Fibroblast of skin of left biceps (primary cell): ENCODE data around the gene TNFRSF13B.
"Not testable (repeated sequence)": the region's sequence is repeated elsewhere in the genome, so short reads cannot be mapped to it uniquely, and the experiment has no call there.

Source experiments
- DNase-seq, 2 experiments: peaks; one replicate each; pipeline ENCODE4 v3.0.0-alpha.2; 2013; ENCODE audit warnings: low read depth in 2 of 2

TNFRSF13B gene

GRCh38 chr17:16961022-16961421 lies 10.9 kb downstream of the TNFRSF13B start:
- not testable (repeated sequence) for DNase-seq

- not testable (repeated sequence) for DNase-seq
Measured at GRCh38 chr17:16955011-16955410, 16.9 kb downstream of the TNFRSF13B start.

- DNase-seq, result no peak
Measured at GRCh38 chr17:16954521-16954920, 17.4 kb downstream of the TNFRSF13B start.

DNA sequence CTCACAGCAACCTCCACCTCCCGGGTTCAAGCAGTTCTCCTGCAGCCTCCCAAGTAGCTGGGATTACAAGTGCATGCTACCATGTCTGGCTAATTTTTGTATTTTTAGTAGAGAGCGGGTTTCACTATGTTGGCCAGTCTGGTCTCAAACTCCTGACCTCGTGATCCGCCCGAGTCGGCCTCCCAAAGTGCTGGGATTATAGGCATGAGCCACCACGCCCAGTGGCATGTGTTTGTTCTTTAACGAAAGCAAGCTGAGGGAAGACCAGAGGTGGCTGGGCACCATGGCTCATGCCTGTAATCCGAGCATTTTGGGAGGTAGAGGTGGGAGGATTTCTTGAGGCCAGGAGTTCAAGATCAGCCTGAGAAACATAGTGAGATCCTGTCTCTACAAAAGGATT lies 18.1 kb downstream of the TNFRSF13B start:
- no peak for DNase-seq

GRCh38 chr17:16953347-16953746 lies 18.6 kb downstream of the TNFRSF13B start:
- DNase-seq, result no peak

GRCh38 chr17:16952401-16952800 lies 19.5 kb downstream of the TNFRSF13B start:
- no peak for DNase-seq

- DNase-seq, result no peak
Measured at GRCh38 chr17:16950488-16950887, 21.4 kb downstream of the TNFRSF13B start.

DNA sequence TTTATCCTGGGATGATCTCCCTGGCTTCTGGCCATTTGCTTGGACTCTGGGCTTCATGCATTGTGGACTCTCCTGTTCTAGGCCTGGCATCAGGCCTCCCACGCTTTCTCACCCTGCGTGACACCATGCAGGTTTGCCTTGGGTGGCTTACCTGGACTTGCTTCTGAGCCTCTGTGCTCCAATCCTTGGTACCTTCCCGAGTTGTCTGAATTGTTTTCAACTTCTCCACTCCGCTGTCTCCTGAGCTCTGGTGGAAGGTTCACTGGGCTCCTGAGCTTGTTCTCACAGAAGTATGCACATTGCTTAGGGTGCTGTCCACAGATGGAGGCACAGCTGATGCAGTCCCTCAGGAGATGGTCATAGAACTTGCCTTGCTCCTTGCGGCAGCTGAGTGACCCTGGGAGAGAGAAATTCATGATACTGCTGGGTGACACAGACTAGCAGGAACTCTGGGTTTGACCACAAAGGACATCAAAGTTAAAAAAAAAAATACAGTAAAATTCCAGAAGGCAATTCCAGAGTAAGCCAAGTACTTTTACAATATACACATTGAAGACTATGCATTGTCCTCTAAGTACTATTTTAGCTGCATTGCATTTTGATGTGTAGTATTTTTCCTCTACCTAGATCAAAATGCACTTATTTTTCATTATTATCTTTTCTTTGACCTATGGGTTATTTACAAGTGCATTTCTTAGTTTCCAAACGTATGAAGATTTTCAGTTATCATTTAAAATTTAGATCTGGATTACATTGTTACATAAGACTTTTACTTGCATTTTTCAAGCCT lies 23.1 kb downstream of the TNFRSF13B start:
- no peak for DNase-seq

DNA sequence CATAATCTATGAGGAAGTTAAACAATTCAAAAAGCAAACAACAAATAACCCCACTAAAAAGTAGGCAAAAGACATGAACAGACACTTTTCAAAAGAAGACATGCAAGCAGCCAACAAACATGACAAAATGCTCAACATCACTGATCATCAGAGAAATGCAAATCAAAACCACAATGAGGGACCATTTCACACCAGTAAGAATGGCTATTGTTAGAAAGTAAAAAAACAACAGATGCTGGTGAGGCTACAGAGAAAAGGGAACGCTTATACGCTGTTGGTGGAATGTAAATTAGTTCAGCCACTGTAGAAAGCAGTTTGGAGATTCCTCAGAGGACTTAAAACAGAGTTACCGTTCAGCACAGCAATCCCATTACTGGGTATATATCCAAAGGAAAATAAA lies 24.4 kb downstream of the TNFRSF13B start:
- DNase-seq, result no peak

GRCh38 chr17:16945663-16946218 lies 26.2 kb downstream of the TNFRSF13B start:
- no peak for DNase-seq

- no peak for DNase-seq
Measured at GRCh38 chr17:16945136-16945482, 26.8 kb downstream of the TNFRSF13B start.

DNA sequence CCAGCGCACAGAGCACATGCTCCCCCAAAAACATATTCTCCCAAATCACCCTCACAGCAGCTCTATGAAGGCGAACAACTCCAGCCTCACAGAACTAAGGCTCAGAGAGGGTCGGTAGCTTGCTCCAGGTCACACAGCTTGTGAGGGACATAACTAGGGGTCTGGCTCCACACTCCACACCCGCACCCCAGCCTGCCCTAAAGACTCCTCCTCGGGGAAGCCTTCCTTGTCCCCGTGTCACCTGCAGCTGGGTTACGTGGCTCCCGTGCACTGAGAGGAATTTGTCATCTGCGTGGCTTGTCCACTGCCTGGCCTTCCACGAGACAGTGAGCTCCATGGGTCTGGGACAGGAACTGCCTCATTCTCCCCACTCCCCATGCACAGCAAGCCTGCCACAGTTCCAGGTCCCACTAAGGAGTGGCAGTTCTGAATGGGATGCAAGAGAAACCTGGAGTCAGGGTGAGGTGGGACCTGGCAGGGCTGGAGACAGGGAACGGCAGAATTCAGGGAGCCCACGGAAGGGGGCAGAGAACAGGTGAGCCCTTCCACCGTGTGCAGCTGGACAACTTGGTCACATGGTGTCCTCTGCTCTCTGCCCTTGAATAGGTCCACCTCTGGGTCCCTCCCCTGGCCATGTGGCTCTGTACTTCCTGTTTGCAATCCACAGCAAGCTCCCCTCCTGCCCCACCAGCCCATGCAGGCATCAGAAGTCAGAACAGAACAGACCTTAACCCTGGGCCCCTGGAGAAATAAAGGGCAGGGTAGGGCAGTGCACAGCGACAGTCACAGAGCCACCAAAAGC lies 27.4 kb downstream of the TNFRSF13B start:
- no peak for DNase-seq

DNA sequence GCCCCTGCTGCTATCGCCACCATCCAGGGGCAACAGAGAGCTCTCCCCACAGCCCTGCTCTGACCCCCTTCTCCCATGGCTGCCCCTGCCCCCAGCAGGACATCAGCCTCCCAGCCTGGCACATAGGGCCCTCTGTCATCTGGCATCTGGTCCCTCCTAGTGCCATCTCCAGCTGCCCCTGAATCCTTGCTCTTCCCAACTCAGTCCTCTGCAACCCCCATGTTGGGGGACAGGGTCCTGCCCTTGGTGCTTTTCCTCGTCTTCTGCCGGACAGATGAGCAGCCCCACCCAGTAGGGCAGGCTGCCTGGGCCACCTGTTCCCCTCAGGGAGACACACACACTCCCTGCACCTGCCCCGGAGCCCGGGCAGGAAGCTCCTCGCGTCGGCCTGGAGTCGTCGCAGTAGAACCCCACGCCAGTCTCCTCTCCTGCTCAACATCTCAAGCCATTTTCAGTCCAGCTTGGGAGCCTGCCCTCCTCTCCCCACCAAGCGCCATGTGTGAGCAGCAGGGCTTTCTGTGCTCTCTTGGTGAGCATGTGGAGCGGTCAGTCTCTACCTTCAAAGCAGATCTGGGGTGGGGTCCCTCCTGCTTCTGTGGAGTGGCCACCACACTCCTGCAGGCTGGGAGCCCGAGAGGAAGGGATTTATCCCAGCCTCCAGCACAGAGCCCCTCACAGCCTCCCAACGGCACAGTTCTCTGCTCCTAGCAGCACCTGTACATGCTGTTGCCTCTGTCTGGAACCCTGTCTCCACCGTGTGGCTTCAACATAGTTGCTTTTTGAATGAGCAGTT lies 28.2 kb downstream of the TNFRSF13B start:
- no peak for DNase-seq

DNA sequence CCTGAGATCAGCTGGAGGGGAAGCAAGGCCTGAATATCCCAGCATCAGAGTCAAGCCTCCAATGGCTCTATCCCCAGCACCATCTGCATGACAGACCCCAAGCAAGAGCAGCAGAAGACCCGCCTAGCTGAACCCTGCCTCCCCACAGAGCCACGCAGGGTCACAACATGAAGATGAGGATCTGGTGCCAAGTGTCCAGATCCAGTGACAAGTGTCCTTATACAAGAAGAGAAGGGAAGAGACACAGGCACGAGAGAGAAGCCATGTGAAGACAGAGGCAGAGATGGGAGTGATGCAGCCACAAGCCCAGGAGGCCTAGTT lies 28.9 kb downstream of the TNFRSF13B start:
- DNase-seq, result no peak

GRCh38 chr17:16942141-16943031 lies 29.5 kb downstream of the TNFRSF13B start:
- DNase-seq, result no peak

- DNase-seq, result peak; percentile 6 to 15
Measured at GRCh38 chr17:16941072-16942036, 30.6 kb downstream of the TNFRSF13B start.

DNA sequence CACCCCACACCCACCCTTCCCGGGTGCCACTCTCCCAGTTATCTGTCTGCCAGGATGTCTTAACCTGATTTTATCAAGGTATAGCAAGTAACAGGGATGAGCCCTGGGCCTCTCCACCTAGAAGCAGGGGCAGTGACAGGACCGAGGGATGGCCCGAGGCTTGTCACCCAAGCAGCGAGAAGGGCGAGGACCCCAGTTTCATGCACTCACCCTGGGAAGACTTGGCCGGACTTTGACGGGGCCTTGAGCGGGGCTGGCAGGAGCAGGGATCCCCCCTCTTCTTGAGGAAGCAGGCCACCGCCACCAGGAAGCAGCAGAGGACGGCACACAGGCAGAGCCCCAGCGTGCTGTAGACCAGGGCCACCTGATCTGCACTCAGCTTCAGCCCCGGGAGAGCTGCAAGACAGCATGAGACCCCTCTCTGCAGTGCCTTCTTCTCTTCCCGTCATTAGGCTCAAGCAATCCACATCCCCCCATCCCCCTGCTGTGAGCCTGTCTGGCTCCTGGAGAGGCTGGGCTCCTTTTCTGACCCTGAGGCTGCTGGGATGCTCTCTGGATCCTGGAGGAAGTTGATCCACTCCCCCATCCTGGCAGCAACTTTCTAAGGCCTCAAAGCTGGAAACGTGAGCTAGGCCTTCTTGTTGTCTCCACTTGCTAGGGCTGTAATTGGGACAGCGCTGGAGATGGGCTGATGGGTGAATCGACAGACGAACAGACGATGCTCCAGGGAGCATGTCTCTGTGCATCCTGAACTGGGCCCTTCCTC lies 31.6 kb downstream of the TNFRSF13B start:
- DNase-seq, result no peak

- DNase-seq, result no peak
Measured at GRCh38 chr17:16939606-16940115, 32.3 kb downstream of the TNFRSF13B start.

DNA sequence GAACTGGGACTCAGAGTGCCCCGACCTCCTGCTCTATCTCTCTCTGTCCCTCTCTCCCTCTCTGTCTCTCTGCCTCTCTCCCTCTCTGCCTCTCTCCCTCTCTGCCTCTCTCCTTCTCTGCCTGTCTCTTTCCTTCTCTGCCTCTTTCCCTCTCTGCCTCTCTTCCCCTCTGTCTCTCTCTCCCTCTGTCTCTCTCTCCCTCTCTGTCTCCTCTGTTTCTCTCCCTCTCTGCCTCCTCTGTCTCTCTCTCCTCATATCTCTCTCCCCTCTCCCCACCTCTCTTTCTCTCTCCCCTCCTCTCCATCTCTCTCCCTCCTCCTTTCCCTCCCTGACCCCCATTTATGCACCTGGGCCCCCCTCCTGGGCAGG lies 32.7 kb downstream of the TNFRSF13B start:
- no peak for DNase-seq
